Activated T-cell treated with anti-CD3 and anti-CD28 coated beads, Interleukin-2, amount 50 U/mL, for 1 hour (primary cell): Measurements from ENCODE around the gene STPG2.
"Not testable (repeated sequence)": the region's sequence is repeated elsewhere in the genome, so short reads cannot be mapped to it uniquely, and the experiment has no call there.

Experiments
- DNase-seq: peaks from one replicate; pipeline ENCODE4 v3.0.0-alpha.2; 2020

The STPG2 gene

DNA sequence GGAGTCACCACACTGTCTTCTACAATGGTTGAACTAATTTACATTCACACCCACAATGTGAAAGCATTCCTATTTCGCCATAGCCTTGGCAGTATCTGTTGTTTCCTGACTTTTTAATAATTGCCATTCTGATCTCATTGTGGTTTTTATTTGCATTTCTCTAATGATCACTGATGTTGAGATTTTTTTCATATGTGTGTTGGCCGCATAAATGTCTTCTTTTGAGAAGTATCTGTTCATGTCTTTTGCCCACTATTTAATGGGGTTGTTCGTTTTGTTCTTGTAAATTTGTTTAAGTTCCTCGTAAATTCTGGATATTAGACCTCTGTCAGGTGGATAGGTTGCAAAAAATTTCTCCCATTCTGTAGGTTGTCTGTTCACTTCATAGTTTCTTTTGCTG, 519.1 kb downstream of the STPG2 start:
- no peak for DNase-seq

DNA sequence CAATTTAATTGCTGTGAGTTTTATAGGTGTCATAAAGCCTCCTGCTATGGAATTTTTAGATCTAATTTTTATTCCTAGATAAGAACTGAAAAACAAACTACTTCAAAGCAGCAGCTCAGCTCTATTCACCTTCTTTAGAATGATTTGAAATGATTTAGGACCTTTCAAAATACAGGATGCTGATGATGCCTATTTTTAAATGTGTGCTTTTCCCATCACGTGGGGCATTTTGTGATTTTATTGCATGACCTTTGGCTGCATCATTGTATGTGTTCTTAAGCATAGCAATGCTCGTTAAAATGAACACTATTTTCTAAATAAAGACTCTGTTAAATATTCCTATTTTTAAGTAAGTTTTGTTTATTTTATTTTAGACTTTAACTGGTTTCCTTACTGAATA, 537.3 kb downstream of the STPG2 start:
- DNase-seq: no peak

- DNase-seq: no peak
Observed at GRCh38 chr4:97593248-97593647, 550.0 kb downstream of the STPG2 start.

GRCh38 chr4:97590266-97590665, 553.0 kb downstream of the STPG2 start:
- DNase-seq: no peak

GRCh38 chr4:97589481-97590196, 553.6 kb downstream of the STPG2 start:
- no peak for DNase-seq

DNA sequence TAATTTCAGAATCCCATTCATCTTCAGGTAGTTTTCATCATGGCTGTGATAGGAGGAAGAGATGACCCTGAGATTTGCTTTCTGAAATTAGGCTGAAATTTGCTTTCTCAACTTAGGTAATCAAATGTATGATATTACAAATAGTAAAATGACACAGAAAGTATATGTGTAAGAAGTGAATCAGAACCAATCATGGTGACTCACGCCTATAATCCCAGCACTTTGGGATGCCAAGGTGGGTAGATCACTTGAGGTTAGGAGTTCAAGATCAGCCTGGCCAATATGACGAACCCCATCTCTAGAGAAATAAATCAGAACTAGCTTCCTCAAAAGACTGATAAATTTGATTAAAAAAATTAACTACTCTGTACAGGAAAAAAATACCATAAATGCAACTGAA, 555.4 kb downstream of the STPG2 start:
- no peak for DNase-seq

DNA sequence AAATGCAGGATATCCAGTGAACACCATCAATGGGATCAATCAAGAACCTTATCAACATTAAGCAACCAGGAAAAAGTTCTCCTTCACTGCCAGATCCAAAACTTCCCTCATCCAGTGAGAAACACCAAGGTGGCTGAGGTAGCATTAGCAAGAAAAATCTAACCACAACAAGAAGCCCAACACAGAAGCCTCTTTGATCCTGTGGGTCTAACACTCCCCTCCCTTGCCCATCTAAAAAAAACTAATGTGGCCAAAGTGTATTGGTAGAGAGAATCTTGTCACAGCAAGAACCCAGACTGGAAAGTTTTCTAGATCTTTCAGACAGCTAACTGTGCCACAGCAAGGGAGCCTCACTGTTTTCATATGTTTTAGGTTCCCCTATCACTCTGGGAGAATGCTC, 558.0 kb downstream of the STPG2 start:
- no peak for DNase-seq

GRCh38 chr4:97582890-97583289, 560.4 kb downstream of the STPG2 start:
- no peak for DNase-seq

DNA sequence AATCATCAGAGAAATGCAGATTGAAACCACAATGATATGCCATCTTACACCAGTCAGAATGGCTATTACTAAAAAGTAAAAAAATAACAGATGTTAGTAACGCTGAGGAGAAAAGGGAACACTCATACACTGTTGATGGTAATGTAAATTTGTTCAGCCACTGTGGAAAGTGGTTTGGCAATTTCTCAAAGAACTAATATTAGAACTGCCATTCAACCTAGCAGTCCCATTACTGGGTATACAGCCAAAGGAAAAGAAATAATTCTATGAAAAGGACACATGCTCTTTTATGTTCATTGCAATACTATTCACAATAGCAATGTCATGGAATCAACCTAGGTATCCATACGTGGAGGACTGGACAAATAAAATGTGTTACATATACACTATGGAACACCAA, 566.3 kb downstream of the STPG2 start:
- DNase-seq: no peak

DNA sequence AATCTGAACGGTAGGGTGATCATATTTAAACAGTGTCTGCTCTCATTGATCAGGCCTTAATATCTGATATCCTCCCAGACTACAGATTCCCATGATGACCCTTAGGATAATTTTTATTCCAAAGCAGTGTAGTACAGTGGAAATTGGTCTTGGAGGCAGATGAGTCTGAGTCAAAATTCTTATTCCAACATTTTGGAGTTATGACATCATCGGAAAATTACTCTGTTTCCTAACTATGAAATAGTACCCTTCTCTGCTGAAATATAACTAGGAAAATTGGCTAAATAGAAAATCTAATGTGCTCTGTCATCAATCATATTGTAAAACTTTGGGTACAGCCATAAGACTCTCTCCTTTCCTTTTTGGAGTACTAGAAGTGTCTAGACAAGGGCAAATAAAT, 583.3 kb downstream of the STPG2 start:
- DNase-seq: no peak

- DNase-seq: no peak
Observed at GRCh38 chr4:97558204-97558778, 585.0 kb downstream of the STPG2 start.

GRCh38 chr4:97550637-97551036, 592.6 kb downstream of the STPG2 start:
- not testable (repeated sequence) for DNase-seq

DNA sequence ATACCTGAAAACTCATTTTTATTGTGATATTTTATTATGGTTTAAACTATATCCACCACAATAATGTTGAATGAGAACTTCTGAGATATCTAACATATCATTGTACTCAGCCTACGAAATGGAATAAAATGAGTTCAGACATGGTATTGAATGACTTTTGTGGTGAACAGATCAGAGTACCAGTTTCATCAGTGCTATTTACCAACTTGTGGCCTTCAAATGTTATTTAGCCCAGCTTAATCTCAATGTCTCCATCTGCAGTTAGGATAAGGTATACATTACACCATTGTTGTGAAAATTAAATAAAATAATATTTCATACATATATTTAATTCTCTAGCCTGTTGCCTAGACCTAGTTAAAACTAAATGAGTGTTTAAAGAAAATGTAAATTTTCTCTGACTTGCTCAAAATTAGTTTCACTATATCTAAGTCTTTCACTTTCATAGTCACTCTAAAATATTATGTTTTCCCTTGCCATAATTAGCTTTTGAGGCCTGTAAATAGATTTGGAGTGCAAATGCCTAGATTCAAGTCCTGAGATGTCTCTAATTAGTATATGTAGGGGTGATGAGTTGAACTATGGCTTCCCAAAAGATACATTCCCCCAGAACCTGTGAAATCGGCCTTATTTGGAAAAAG, 594.2 kb downstream of the STPG2 start:
- no peak for DNase-seq

GRCh38 chr4:97548186-97548585, 595.1 kb downstream of the STPG2 start:
- DNase-seq: no peak

DNA sequence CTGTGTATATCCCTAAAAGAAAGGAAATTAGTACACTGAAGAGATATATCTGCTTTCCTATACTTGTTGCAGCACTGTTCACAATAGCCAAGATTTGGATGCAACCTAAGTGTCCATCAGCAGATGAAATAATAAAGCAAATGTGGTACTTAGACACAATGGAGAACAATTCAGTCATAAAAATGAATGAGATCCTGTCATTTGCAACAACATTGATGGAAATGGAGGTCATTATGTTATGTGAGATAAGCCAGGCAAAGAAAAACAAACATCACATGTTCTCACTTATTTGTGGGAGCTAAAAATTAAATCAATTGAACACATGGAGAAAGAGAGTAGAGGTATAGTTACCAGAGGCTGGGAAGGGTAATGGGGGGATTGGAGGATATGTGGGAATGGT, 611.9 kb downstream of the STPG2 start:
- DNase-seq: no peak

GRCh38 chr4:97530676-97531075, 612.6 kb downstream of the STPG2 start:
- DNase-seq: no peak

DNA sequence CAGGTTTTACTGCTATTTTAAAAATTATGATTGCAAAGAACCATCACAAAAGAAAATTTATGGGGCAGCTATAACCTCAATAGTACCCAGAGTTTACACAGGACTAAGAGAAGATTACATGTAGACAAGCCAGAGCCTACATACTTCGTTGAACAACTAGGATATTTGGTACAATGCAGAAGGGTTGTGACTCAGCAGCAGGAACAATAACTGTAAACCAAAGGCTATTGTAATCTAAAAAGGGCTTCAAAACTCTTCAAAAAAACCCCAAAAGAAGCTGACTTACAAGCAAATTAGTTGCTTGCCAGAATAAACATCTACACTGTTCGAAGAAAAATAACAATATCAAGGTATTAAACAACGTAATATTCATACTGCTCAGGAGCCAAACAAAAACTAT, 618.0 kb downstream of the STPG2 start:
- DNase-seq: no peak

GRCh38 chr4:97517939-97518338, 625.3 kb downstream of the STPG2 start:
- DNase-seq: no peak

DNA sequence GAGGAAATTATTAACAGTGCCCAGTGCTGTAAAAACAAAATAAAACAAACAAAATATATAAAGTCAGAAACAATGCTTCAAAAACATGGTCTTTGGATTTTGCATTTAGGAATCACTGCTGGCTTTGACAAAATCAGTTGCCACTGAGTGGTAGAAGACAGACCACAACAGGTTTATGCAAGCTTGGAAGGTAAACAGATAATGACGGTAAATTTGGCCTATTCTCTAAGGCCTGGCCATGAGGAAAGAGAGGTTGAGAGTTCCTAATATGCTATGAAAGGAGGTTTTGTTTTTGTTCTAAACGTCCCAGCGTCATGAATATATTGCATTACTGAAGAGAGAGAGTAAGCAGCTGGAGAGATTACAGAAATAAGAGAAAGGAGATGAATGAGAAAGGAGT, 629.4 kb downstream of the STPG2 start:
- no peak for DNase-seq
